ENCODE measurements around the gene MRPS17.

DNA sequence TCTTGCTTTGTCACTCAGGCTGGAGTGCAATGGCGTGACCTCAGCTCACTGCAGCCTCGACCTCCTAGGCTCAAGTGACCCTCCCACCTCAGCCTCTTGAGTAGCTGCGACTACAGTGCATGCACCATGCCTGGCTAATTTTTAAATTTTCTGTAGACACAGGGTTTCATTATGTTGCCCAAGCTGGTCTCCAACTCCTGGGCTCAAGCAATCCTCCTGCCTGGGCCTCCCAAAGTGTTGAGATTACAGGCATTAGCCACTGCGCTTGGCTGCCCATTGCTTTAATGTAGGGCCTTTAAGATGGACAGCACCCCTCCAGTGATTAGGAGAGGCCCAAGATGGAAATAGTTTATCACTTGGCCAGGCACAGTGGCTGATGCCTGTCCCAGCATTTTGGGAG, 52.1 kb downstream of the MRPS17 start:
- TF ChIP-seq, protein P1, sequence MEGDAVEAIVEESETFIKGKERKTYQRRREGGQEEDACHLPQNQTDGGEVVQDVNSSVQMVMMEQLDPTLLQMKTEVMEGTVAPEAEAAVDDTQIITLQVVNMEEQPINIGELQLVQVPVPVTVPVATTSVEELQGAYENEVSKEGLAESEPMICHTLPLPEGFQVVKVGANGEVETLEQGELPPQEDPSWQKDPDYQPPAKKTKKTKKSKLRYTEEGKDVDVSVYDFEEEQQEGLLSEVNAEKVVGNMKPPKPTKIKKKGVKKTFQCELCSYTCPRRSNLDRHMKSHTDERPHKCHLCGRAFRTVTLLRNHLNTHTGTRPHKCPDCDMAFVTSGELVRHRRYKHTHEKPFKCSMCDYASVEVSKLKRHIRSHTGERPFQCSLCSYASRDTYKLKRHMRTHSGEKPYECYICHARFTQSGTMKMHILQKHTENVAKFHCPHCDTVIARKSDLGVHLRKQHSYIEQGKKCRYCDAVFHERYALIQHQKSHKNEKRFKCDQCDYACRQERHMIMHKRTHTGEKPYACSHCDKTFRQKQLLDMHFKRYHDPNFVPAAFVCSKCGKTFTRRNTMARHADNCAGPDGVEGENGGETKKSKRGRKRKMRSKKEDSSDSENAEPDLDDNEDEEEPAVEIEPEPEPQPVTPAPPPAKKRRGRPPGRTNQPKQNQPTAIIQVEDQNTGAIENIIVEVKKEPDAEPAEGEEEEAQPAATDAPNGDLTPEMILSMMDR (IDR thresholded peaks at IDR 0.05), result no peak
- no peak for TF ChIP-seq POLR2A (IDR thresholded peaks at IDR 0.05)

Measured in adrenal gland (tissue), 5 donors.